ENCODE measurements around the gene SEM1. TPM values are rescaled to one million over a fixed set of nuclear protein-coding genes. Genes with fewer than 3 reads are reported as not detected.

The SEM1 gene
- total and polyA plus RNA-seq, 2 of the 8 experiments (the other 6 are each of a cell fraction or from before 2014, with no cell fraction given): 20.8 to 75.3 TPM

GRCh38 chr7:96648784-96649183 is 60.9 kb downstream of the SEM1 start (continued):
- TF ChIP-seq CHD7 (IDR thresholded peaks at IDR 0.05; ENCODE audit: insufficient replicate concordance, low read length) (no peak), SP4 (IDR thresholded peaks at IDR 0.05; ENCODE audit: low read length) (no peak), CREB1 (IDR thresholded peaks at IDR 0.05) (no peak), POLR2A (IDR thresholded peaks at IDR 0.05; ENCODE audit: control extremely low read depth in 1 of 2, low read depth in 2 of 2, low read length in 2 of 2) (no peak)
